NCI-H345 treated with DMSO at 0.1 percent for 48 hours (cell line): Measurements from ENCODE around the gene SFRP2.

Experiments
- DNase-seq: peaks from one replicate; lab custom pipeline; 2025; ENCODE audit not compliant: unreplicated experiment; lab: John Stamatoyannopoulos, UW

Gene SFRP2

DNA sequence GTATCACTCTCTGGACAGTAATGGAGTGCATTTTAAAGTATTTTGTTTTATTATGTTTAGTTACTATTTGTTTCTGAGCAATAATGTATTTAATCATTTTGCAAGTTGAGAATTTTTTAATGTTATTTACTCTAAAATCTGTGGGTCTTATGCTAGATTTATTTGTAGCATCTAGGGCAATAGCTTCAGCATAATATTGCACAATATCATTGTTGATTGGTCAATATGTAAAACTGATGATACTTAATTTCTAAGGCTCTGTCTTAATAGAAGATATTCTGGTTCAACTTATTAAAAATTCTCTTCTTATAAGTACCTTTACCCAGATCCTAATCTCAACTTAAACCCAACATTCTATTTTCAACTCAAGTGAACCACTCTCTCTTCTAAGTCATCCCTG lies 11.5 kb downstream of the SFRP2 start:
- DNase-seq = no peak

DNA sequence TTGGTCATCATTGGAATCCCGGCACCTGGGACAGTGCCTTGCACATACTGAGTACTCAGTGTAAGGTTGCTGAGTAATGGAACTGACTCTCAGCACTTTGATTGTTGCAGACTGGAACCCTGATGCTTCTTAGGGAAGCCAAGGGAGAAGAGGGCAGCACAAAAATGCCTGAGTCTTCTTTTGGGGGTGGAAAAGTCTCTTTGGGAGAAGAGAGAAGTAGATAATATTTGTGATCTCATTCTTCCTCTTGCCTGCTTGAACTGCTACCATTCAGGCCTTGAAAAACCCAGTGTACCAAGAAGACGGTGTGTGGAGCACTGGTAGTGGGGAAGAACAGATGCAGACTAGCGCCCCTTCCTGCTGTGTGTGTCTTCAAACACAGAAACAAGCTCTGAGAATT lies 12.3 kb downstream of the SFRP2 start:
- no peak for DNase-seq

DNA sequence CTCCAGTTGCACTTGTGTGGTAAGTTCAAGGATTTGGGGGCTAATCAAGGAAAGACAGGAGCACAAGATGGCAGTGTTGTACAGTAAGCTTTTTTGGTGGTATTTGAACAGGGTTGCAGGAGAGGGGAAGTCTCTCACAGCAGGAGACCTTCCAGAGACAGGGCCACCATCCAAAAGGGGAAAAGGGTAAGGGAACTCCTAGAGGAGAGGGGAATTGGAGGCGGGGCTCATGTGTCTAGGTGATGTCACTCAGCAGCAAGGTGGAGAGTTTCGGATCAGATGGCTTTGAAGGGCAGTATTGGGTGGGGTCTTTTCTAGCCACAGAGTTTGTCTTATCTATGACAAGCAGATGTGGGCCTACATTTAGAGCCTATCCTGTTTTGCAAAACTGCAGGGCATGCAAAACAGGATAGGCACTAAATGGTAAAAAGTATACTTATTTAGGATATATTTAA lies 15.6 kb downstream of the SFRP2 start:
- DNase-seq = no peak

DNA sequence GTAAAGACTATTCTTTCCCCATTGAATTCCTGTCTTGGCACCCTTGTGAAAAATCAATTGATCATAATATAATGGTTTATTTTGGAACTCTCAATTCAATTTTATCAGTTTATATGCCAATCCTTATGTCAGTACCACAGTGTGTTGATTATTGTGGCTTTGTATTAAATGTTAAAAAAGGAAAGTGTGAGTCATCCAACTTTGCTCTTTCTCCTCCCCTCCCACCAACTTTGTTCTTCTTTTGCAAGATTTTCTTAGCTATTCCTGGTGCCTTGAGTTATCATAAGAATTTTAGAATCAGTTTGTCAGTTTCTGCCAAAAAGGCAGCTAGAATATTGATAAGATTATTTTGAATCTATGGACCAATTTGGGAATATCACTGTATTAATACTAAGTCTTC lies 17.8 kb downstream of the SFRP2 start:
- DNase-seq = no peak

DNA sequence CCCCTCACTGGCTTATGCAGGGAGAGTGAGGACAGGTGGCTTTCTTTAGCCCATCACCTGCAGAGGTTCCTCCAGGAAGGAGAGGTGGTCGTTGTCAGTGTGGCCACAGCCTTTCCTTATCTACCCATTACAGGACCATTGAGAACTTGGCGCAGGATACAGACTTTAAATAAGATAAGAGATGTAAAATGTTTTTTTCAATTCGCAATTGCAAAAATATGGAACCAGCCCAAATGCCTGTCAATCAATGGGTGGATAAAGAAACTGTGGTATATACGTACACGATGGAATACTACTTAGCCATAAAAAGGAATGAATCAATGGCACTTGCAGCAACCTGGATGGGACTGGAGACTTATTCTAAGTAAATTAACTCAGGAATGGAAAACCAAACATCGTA lies 22.1 kb downstream of the SFRP2 start:
- DNase-seq = no peak

DNA sequence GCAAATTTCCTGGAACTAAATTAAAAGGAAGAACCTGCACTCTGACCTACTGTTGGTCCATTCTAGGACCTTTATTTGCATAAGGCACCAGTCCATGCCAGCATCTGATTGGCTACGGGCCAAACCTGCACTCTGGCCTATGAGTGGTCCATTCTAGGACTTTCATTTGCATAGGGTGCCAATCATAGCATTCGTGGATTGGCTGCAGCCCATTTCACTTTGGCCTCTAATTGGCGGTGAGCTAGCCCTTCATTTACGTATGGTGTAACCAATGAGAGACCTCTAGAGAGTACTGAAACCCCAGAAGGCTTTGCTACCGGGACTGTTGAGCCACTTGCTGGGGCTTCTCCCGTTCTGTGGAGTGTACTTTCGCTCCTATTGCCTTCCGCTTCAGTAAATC lies 23.0 kb downstream of the SFRP2 start:
- no peak for DNase-seq

DNA sequence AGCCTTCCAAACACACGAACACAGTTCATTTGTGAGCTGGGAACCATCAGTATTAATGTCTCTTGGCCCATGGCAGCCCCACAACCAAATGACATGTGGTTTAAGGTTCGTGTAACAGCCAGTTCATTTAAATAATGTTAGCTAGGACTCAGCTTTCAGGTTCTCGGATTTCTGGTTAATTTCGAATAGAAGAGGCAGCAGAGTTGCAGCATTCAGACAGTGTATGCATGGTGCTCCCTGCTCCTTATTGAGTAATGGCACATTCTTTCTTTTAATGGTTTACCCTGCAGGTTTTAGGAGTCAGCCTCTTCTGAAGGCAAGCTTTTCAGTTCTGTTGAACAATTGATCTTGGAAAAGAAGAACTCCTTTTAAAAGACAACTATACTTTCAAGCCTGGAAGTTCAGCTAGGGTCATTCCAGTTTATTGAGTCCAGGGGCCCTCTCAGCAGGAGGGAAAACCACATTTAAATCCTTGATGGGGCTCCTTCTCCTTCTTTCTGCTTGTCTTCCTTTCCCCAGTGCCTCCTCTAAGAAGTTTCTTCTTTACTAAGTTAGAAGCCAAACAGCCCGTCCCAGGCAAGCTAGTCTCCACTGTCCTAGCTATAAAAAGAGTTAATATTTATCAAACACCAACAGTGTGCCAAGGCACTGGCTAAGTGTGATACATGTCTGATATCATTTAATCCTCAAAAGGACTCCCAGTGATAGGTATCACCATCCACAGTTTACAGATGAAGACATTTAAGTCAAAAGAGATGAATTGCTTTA lies 24.1 kb downstream of the SFRP2 start:
- DNase-seq = no peak

DNA sequence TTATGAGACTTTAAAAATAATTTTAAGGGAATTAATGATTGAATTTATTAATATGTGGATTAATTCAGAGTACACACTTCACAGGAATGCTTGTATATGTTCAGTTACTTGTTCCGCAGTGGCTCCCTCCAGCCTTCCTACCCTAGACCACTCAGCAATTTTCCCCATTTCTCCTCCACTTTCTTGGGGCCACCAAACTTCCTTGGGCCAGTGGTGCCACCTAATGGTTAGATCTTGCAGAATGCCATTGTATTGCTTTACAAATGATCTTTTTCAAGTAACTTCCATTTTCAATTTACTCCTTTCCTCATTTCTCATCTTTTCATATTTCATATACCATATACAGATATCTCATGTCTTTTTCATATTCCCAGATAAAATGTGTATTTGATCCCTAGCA lies 25.5 kb downstream of the SFRP2 start:
- DNase-seq = no peak

DNA sequence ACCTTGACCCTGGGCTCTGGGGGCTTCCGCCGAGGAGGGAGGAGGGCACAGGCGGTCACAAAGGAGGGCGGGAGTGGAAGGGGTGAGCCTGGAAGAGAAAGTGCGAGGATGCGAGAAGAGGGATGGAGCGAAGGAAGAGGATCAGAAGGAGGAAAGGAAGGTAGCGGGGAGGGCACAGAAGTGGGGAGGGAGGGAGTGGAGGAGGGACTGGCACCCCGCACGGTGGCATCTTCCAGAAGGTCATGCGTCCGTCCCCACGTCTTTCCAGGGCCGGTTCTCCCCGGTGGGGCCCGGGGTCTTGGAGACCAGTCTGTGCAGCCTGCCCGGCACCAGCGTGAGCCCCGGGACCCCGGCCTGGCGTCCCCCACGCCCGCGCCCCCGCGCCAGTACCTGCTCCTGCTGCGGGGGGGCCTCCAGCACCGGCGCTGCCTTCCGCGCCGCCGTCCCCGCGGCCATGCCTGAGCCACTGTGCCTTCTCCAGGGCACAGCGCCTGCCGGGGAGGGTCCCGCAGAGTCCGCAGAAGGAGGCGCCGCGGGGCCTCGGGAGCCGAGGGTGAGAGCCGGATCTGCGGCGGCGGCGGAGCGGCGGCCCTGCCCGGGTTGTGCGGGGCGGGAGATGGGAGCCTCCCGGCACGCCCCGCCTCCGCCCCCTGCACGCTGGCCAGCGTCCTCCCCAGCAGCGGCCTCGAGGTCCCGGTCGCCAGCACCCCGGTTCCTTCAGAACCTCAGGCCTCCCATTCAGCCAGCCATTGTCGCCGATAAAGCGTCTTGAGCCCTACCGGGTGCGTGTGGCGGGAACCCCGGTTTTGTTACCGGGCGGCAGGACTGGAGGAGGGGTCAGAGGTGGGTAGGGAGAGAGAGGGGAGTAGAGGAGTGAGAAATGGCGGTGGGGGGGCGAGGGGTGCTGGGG lies 29.2 kb downstream of the SFRP2 start, which contains the start of gene RNF175:
Gene RNF175, minus strand, starts transcription at position 618 of the 910 bp plus-strand sequence. Its CDS starts 162 bp downstream, at position 456.
- DNase-seq = no peak

DNA sequence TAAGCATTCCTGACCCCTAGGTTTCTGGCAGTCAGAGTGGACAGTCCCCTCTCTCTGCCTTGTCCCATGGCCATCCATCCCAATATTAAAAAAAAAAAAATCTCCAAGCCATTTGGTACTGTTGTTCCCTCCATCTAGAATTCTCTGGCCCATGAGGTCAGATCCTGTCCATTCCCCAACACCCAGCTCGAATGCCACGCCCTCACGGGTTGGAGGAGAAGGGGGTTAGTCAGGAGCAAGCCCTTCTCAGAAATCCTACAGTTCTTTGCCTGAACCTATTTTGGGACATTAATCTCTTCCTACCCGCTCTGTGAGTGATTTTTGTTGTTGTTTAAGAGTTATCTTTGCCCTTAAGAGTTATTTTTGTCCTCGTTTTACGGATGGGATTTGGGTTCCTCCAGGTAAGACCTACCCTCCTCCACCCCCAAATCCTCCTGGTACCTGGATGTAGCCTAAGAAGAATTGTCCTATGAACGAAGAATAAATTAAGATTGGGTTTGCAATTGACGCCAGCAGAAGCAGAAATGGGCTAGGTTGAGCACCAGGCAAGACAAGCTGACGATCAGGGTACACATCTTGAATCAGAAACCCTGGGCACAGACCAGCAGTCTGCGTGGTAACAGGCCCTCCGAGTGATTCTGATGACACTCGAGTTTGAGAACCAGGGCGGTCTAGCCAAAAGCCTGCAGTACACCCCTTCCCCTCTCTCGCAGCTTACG lies 30.0 kb downstream of the SFRP2 start:
- no peak for DNase-seq

DNA sequence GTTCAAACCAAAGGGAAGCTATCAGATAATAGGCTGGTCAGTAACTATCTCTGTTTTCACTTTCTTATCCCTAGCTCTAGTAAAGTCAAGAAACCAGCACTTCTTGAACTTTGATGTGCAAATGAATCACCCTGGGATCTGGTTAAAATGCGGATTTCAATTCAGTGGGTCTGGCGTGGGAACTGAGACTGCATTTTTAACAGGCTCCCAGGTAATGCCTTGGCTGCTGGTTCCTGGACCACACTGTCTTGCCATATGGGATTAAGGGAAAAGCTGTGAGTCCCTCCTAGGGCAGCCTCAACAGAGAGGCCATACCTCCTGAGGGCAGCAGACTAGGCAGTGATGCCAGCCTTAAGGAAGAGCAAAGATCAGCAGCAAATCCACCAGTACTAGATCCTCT lies 30.7 kb downstream of the SFRP2 start:
- no peak for DNase-seq

DNA sequence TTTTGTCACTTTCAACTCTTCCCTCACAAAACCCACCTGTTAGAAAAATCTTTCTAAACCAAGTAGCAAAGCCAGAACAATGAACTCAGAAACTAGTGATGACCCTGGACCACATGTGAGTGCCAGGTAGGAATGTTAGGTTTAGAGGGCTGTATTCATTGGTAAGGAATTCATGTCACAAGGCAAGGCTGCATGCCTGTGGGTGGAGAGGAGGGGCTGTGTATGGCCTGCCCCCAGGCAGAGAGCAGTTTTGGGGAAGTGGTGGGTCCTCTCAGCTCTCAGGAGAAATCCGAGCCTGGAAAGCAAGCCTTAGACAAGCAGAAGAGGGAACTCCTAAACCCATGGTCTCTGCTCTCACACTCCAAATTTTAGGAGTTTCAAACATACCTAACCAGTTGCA lies 31.5 kb downstream of the SFRP2 start:
- DNase-seq = no peak

DNA sequence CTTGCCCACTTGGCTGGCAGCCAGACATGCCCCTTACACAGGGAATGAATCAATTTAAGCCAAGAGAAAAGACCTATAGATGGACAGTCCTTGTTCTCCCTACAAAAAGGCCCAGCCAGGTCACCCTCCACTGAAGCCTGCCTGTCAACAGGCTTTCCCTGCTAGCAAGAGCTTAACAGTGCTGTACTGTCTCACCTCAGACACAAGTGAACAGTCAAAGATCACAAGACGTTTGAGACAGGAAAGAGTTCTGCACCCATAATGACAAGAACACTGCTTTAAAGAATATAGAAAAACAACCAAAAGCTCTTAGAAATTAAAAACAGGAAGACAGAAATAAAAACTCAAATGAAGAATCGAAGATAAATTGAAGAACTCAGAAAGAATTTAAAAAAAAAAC lies 33.7 kb downstream of the SFRP2 start:
- no peak for DNase-seq

DNA sequence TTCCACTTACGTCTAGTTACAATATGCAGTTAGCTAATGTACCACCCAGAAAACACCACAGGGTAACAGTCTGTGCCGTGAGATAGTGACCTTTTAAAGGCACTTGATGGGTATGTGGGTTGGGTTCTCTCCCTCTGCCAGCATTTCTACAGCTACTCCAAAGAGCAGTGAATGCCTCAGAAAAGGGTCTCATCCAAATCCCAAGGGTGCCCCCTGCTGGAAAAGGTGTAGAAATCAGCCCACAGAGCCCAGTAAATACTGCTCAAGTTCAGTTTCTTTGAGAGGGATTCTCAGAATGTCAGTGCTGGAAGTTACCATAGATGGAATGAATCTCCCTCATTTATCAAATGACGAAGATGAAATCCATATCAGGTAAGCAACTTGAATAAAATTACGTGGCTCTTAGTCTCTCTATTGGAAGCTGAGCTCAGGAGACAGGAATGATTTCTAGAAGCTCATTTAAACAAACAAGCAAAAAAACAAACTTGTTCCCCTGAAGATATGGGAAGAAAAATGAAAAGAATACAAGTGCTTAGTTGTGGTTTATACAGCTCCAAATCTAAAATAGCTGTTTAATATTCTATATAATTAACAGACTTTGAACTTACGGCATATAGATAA lies 38.6 kb downstream of the SFRP2 start:
- DNase-seq = peak; percentile 19

DNA sequence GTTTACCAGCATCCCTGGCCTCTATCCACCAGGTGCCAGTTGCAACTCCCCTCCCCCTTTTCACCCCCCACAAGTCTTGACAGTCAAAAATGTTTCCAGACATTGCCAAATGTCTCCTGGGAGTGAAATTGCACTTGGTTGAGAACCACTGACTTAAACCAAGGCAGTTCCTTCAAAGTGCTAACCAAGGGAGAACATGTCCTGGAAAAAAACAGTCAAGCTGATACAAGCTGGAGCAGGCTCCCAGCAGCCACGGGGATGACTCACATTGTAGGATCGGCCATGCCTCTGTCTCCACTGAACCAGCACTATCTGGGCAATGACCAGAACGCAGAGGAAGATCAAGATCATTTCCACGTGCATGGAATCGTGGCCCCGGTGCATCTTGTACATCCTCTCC lies 40.5 kb downstream of the SFRP2 start:
- DNase-seq = no peak

DNA sequence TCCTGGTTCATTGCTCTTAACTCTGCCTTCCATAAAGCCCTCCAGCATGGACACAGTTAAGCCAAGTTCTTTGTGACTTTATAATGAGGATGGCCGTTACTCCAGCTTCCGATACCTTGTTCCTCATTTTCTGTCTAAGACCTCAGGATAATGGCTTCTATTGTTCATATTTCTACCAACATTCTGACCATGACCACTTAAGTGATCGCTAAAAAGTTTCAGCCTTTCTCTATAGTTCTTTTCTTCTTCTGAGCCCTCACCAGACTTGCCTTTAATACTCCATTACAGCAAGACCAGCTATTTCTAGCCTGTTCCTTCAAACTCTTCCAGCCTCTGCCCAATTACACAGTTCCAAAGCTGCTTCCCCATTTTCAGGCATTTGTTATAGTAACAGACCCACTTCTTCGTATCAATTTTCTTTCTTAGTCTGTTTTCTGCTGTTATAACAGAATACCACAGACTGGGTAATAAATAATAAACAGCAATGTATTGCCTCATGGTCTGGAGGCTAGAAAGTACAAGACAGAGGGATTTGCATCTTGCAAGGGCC lies 41.4 kb downstream of the SFRP2 start:
- DNase-seq = no peak

DNA sequence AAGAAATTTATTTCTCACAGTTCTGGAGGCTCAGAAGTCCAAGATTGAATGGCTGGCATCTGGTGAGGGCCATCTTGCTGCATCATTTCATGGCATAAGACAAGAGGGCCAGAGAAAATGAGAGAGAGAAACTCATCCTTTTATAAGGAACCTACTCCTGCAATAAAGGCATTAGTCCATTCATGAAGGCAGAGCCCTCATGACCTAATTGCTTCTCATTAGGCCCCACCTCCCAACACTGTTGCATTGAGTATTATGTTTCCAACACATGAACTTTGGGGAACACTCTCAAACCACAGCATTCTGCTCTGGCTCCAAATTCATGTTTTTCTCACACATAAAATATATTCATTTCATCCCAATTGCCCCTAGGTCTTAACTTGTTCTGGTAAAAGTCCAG lies 43.2 kb downstream of the SFRP2 start:
- DNase-seq = no peak

DNA sequence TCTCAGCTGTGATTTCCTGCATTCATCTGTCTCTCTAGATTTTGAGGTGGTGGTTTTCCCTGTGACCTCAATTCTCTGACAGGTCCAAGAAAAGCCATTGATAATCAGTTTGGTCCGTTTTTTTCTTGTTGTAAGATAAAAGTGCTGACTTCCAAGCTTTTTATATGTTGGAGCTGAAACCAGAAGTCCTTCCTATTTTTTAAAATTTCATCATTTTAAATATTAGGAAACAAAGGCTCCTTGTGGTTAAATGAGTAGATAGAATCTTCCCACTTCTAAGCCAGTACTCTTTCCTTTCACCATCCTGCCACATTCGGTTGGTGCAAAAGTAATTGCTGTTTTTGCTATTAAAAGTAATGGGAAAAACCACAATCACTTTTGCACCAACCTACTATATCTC lies 47.3 kb downstream of the SFRP2 start:
- no peak for DNase-seq

DNA sequence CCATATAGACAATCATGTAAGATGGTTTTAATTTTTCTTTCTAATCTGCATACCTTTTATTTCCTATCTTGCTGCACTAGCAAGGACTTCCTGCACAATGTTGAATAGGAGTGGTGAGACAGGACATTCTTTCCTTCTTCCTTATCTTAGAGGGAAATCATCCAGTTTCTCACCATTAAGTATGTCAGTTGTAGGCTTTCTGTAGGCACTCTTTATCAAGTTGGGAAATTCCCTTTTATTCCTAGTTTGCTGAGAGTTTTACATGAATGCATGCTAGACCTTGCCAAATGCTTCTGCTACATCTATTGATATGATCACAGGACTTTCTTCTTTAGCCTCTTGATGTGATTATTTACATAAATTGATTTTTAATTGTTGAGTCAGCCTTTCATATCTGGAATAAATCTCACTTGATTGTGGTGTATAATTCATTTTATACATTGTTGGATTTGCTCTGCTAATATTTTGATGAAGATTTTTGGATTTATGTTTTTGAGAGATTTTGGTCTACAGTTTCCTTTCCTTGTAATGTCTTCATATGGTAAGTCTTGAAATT lies 52.9 kb downstream of the SFRP2 start:
- no peak for DNase-seq

DNA sequence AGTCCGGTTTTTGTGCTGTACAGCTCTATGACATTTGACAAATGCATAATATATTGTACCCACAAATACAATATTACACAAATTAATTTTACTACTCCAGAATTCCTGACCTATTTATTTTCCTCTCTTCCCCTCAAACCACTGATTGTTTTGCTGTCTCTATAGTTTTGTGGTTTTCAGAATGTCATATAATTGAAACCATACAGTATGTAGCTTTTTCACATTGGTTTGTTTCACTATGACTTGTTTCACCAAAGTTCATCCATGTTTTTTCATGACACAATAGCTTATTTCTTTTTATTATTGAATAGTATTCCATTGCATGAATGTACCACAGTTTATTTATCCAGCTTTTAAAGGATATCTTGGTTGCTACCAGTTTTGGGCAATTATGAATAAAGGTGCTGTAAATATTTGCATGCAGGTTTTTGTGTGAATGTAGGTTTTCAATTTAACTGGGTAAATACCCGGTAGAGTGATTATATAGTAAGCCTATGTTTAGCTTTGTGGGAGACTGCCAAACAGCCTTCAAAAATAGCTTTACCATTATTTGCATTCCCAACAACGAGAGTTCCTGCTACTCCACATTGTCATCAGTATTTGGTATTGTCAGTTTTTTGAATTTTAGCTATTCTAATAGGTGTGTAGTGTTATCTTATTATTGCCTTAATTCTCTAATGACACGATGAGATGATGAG lies 55.0 kb downstream of the SFRP2 start:
- no peak for DNase-seq
